ENCODE results near the gene EZH2. TPM values are rescaled to one million over a fixed set of nuclear protein-coding genes. Genes with fewer than 3 reads are reported as not detected.

Gene EZH2
- total RNA-seq, 4 donors from 2014 or later, result 6.0 to 17.3 (median 7.2) TPM

GRCh38 chr7:148793590-148793989 lies 90.5 kb downstream of the EZH2 start:
- TF ChIP-seq, protein P1, sequence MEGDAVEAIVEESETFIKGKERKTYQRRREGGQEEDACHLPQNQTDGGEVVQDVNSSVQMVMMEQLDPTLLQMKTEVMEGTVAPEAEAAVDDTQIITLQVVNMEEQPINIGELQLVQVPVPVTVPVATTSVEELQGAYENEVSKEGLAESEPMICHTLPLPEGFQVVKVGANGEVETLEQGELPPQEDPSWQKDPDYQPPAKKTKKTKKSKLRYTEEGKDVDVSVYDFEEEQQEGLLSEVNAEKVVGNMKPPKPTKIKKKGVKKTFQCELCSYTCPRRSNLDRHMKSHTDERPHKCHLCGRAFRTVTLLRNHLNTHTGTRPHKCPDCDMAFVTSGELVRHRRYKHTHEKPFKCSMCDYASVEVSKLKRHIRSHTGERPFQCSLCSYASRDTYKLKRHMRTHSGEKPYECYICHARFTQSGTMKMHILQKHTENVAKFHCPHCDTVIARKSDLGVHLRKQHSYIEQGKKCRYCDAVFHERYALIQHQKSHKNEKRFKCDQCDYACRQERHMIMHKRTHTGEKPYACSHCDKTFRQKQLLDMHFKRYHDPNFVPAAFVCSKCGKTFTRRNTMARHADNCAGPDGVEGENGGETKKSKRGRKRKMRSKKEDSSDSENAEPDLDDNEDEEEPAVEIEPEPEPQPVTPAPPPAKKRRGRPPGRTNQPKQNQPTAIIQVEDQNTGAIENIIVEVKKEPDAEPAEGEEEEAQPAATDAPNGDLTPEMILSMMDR (IDR thresholded peaks at IDR 0.05), result no peak
- no peak for TF ChIP-seq EP300 (IDR thresholded peaks at IDR 0.05; ENCODE audit: low read depth)
- 100% methylated on average over 1 of the region's 1 CpG for WGBS, 2 donors (ENCODE audit: low coverage in 1 of 2)
- Histone ChIP-seq H3K4me1 (no peaks in the 10 kb centered on the region), H3K9me3 (no peaks in the 10 kb centered on the region), H3K4me3 (no peak overlapping the region), H3K27ac (no peak overlapping the region), H3K27me3 (no peaks in the 10 kb centered on the region), H3K36me3 (peaks cover 0 to 75% (median 30%) of the 10 kb centered on the region in 4 donors)
- in situ Hi-C loops (cut with MboI; ENCODE audit: low pct_ligation_motif_present in 1 of 4, low pct_unique_long_range_greater_than_20kb in 1 of 4, low sequenced_read_pairs in 3 of 4) (no loop called here), intact Hi-C loops (cut with DNase I; ENCODE audit: low total_unique reads) (no loop called here)
- DNase-seq, result no peak

- H3K4me1 ChIP-seq, result no peaks in the 10 kb centered on the region
- no peaks in the 10 kb centered on the region for H3K9me3 ChIP-seq
- H3K27me3 ChIP-seq, result no peaks in the 10 kb centered on the region
- H3K36me3 ChIP-seq, result peaks cover 0 to 72% (median 34%) of the 10 kb centered on the region in 4 donors
- DNase-seq, result no peak
- 86 to 91% methylated on average over 4 to 15 of the region's 15 CpGs for WGBS, 2 donors (ENCODE audit: low coverage in 1 of 2)
- intact Hi-C loops (cut with DNase I; ENCODE audit: low total_unique reads) (no loop called here), in situ Hi-C loops (cut with MboI; ENCODE audit: low pct_ligation_motif_present in 1 of 4, low pct_unique_long_range_greater_than_20kb in 1 of 4, low sequenced_read_pairs in 3 of 4) (no loop called here)
- H3K4me3 ChIP-seq, result no peak overlapping the region
- TF ChIP-seq, protein P1 (IDR thresholded peaks at IDR 0.05), result no peak
- TF ChIP-seq POLR2A (IDR thresholded peaks at IDR 0.05) (no peak), POLR2AphosphoS5 (IDR thresholded peaks at IDR 0.05) (no peak), EP300 (IDR thresholded peaks at IDR 0.05; ENCODE audit: low read depth) (no peak)
- H3K27ac ChIP-seq, result no peak overlapping the region
These were observed 92.5 kb downstream of the EZH2 start for GRCh38 chr7:148791546-148791945.

GRCh38 chr7:148790850-148791249 lies 93.2 kb downstream of the EZH2 start:
- in situ Hi-C loops (cut with MboI; ENCODE audit: low pct_ligation_motif_present in 1 of 4, low pct_unique_long_range_greater_than_20kb in 1 of 4, low sequenced_read_pairs in 3 of 4), result no loop called here
- no peak for DNase-seq
- intact Hi-C loops (cut with DNase I; ENCODE audit: low total_unique reads), result no loop called here

GRCh38 chr7:148790131-148790726 lies 93.9 kb downstream of the EZH2 start:
- DNase-seq, result no peak
- Histone ChIP-seq H3K27me3 (no peaks in the 10 kb centered on the region), H3K9me3 (no peaks in the 10 kb centered on the region), H3K36me3 (peaks cover 0 to 84% (median 34%) of the 10 kb centered on the region in 4 donors), H3K4me1 (no peaks in the 10 kb centered on the region), H3K27ac (no peak overlapping the region), H3K4me3 (no peak overlapping the region)
- WGBS, 2 donors (ENCODE audit: low coverage in 1 of 2), result 89 to 94% methylated on average over 8 of the region's 8 CpGs
- TF ChIP-seq POLR2A (IDR thresholded peaks at IDR 0.05), result no peak
- TF ChIP-seq, protein P1 (IDR thresholded peaks at IDR 0.05), result no peak
- TF ChIP-seq POLR2AphosphoS5 (IDR thresholded peaks at IDR 0.05), result no peak
- TF ChIP-seq EP300 (IDR thresholded peaks at IDR 0.05; ENCODE audit: low read depth), result no peak
- in situ Hi-C loops (cut with MboI; ENCODE audit: low pct_ligation_motif_present in 1 of 4, low pct_unique_long_range_greater_than_20kb in 1 of 4, low sequenced_read_pairs in 3 of 4) (no loop called here), intact Hi-C loops (cut with DNase I; ENCODE audit: low total_unique reads) (no loop called here)

More at GRCh38 chr7:148790850-148791249, 93.2 kb downstream of the EZH2 start:
- no peaks in the 10 kb centered on the region for H3K4me1 ChIP-seq
- no peak overlapping the region for H3K27ac ChIP-seq
- H3K27me3 ChIP-seq, result no peaks in the 10 kb centered on the region
- TF ChIP-seq POLR2AphosphoS5 (IDR thresholded peaks at IDR 0.05), result no peak
- TF ChIP-seq EP300 (IDR thresholded peaks at IDR 0.05; ENCODE audit: low read depth), result no peak
- TF ChIP-seq, protein P1 (IDR thresholded peaks at IDR 0.05), result no peak
- no peak for TF ChIP-seq POLR2A (IDR thresholded peaks at IDR 0.05)
- peaks cover 0 to 78% (median 35%) of the 10 kb centered on the region in 4 donors for H3K36me3 ChIP-seq
- WGBS, 2 donors (ENCODE audit: low coverage in 1 of 2), result 92% methylated on average over 2 of the region's 2 CpGs; no CpG with 5 or more reads in 1 of the 2 donors
- no peaks in the 10 kb centered on the region for H3K9me3 ChIP-seq
- no peak overlapping the region for H3K4me3 ChIP-seq

Data from transverse colon (tissue), 4 donors.